Stimulated activated CD4-positive, alpha-beta T cell treated with anti-CD3 and anti-CD28 coated beads, Interleukin-2, amount 100 ng/mL, for 4 hours (primary cell): ENCODE results near the gene INTS4.
"Not testable (repeated sequence)": the region's sequence is repeated elsewhere in the genome, so short reads cannot be mapped to it uniquely, and the experiment has no call there.

Source experiments
- DNase-seq: peaks from one replicate; pipeline ENCODE4 v3.0.0-alpha.2; 2020; ENCODE audit warnings: low read depth

The INTS4 gene

GRCh38 chr11:78022397-78023396 is 28.2 kb upstream of the INTS4 start, which contains the start of gene KCTD14:
Gene KCTD14 (minus strand): TSS chr11:78023276. CDS start chr11:78023249, 27 bp downstream.
- no peak for DNase-seq

GRCh38 chr11:78021611-78022010 is 27.1 kb upstream of the INTS4 start:
- DNase-seq = no peak

GRCh38 chr11:78020246-78020645 is 25.8 kb upstream of the INTS4 start:
- DNase-seq = no peak

DNA sequence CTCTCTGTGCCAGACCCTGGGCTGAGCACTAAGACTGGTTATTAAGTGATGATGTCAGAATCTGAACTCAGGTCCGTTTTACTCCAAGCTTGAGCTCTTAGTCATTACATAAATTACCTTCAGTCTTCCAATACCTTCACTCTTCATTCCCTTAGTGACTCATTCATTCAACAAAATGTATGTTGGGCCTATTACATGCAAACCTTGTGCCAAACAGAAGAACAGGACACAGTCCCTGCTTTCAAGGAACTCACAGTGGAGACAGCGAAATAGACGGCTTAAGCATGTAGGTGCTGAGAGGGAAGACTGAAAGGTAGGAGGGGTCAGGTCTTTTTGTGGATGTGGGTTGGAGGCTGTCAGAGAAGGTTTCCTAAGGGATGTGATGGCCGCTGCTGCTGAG is 25.3 kb upstream of the INTS4 start:
- DNase-seq = no peak

DNA sequence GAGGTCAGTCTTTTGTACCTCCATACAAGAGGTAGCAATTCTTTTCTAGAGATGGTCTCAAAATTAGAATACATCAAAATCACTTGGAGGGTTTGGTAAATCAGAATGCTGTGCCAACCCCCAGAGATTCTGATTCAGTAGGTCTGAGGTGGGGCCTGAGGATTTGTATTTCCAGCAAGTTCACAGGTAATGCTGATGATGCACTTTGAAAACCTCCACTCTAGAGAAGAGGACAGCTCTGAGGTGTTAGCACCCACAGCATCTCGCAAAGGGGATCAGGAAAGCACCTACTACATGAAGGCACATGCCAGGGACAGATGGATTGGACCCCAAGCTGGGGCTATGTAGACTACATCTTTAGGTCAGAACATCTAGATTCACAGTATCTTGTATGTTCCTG is 21.4 kb upstream of the INTS4 start:
- DNase-seq = no peak

DNA sequence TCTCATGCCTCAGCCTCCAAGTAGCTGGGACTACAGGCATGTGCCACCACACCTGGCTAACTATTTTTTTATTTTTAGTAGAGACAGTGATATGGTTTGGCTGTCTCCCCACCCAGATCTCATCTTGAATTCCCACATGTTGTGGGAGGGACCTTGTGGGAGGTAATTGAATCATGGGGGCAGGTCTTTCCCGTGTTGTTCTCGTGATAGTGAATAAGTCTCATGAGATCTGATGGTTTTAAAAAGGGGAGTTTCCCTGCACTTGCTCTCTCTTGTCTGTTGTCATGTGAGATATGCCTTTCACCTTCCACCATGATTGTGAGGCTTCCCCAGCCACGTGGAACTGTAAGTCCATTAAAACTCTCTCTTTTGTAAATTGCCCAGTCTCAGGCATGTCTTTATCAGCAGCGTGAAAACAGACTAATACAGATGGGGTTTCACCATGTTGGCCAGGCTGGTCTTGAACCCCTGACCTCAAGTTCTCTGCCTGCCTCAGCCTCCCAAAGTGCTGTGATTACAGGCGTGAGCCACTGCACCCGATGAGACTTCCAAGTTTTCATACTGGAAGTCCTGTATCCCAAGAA is 20.6 kb upstream of the INTS4 start:
- not testable (repeated sequence) for DNase-seq

DNA sequence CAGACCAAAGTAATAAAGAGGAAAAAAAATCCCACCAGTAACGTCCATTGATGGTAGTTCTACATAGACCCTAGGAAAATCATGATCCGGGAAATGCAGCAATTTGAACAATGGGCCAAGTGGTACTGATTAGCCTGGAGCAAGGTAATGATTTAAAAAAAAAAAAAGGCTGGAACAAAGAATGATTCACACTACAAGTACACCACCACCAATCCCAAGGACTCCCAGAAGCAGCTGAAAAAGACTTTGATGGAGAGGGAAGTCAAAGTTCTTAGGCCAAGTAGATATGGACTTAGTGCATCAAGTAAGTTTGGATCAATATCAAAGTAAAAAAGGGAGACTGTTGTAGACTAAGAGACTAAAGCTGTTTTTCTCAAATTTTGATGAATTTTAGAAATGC is 16.8 kb upstream of the INTS4 start:
- DNase-seq = no peak

DNA sequence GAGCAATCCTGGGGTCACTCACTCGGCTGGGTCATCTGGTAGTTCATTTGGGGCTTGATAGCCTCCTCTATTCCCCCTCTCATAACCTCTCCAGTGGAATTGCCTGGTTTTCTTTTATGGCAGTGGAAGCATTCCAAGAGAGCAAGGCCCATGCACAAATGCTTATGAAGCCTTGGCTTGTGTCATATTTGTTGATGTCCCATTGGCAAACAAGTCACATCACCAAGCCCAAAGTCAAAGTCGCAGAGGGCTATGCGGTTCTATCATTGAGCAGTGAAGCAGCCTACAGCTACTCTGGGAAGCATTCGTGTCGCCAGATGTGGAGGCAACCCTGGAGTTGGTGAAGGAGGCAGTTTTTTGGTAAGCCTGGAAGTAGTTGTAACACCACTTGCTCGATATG is 16.3 kb upstream of the INTS4 start:
- DNase-seq = no peak

GRCh38 chr11:78010304-78010703 is 15.8 kb upstream of the INTS4 start:
- no peak for DNase-seq

DNA sequence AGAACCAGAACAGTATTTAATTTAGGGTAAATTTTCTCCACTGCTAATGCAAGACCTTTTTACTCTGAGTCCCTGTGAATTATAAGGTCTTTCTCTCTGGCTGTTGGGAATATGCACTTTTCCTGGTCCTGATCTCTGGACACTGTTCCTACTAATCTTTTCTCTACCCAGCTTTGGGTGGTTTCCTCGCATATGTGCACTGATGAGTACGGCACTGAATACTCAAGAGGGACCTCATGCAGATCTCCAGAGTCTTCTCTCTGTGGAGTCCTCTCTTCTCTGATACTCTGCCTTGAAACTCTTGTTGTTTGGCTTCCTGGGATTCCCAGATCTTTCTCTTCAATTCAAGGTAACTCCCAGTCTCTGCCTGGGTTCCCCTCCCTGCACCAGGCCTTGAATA is 14.6 kb upstream of the INTS4 start:
- no peak for DNase-seq

GRCh38 chr11:78000193-78000592 is 5.7 kb upstream of the INTS4 start:
- peak; percentile 15 for DNase-seq

- DNase-seq = no peak
Observed at GRCh38 chr11:77999446-78000030, 5.1 kb upstream of the INTS4 start.

GRCh38 chr11:77993902-77994301 is 566 bp downstream of the INTS4 start:
- no peak for DNase-seq

- DNase-seq = no peak
Observed at GRCh38 chr11:77990981-77991380, 3.5 kb downstream of the INTS4 start.

GRCh38 chr11:77986456-77986855 is 8.0 kb downstream of the INTS4 start:
- not testable (repeated sequence) for DNase-seq

DNA sequence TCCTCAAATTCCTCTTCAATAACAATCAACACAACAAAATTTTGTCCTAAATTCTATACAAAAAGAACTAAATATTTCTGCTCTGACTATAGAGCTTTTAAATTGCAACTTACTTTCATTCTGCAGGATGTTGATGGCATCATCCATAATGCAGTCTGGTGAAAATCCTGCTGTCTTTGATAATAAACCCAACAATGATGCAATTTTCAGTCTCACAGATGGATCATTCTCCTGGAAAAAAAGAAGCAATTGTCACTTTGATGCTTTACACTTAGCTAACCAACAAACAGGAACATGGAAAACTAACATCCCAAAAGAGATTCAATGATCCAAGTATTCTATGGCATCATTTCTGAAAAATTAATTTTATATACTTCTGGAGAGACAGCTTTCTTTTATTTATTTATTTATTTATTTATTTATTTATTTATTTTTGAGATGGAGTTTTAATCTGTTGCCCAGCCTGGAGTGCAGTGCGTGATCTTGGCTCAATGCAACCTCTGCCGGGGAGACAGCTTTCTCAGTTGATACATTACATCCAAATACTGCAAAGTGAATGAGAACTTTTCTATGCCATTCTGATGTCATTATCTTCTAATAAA is 13.0 kb downstream of the INTS4 start:
- no peak for DNase-seq

GRCh38 chr11:77968337-77968736 is 26.1 kb downstream of the INTS4 start:
- no peak for DNase-seq

- DNase-seq = no peak
Observed at GRCh38 chr11:77967753-77968152, 26.7 kb downstream of the INTS4 start.

DNA sequence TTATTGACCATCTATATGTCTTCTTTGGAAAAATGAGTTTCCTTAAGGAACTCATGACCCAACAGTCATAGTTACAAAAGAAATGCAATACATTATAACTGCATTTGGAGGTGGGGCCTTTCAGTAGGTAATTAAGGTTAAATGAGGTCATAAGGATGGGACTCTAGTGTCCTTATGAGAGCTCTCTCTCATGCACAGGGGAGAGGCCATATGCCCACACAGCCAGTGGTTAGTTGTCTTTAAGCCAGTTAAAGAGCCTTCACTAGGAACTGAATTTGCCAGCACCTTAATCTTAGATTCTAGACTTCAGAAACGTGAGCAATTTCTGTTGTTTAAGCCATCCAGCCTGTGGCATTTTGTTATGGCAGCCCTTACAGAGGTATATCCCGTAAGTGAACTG is 27.3 kb downstream of the INTS4 start:
- no peak for DNase-seq

DNA sequence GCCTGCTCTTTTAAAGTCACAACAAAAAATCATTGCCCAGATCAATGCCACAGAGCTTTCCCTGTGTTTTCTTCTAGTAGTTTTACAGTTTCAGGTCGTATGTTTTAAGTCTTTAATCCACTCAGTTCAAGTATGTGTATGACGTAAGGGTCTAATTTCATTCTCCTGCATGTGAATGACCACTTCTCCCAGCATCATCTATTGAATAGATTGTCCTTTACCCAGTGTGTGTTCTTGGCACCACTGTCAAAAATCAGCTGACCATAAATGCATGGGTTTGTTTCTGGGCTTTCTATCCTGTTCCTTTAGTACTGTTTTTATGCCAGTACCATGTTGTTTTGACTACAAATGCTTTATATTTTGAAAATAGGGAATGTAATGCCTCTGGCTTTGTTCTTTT is 28.1 kb downstream of the INTS4 start:
- DNase-seq = no peak

DNA sequence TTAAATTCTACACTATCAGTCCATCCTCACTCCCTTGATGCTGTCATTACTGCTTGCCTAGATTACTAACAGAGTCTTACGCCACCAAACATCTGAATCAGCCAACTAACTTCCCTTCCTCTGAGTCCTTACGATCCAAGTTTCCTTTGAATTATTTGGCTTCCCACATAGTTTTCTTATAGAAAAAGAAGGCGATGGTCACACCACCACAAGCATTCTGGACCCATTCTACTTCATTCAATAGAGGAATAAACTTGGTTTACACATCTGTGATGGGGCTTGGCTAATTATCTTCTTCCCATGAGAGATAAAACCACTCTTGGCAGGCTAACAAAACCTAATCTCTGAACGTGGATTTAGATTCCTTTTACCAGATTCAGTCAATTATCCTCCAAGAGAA is 35.0 kb downstream of the INTS4 start:
- DNase-seq = no peak

DNA sequence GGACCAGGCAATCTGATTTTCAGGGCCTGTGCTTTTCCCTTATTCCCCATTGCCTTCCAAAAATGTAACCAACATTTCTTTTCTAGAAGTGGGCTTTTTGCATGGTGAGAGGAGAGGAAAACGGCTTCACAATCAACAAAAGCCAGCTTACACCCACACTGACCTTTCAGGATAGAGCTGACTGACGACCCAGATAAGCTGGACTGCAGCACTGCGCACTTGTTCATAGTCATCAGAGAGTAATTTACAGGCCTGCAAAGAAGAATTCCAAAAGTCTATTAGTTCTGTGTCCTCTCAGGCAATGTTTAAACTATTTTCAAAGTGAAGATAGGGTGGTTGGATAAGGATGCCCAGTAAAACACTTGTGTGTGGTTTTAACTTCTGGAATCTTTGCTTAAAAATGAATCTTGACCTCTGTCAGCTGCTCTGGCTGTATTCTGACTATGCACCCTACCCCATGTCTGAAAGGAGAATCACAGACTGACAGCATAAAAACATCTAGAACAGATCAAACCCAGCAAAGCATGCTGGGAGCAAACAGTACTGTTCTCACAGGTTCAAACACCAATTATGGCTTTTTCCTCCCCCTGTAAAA is 35.8 kb downstream of the INTS4 start:
- not testable (repeated sequence) for DNase-seq
